Lower leg skin (tissue), 4 donors: ENCODE results near the gene TNFRSF17. TPM values are rescaled to one million over a fixed set of nuclear protein-coding genes. Genes with fewer than 3 reads are reported as not detected.
"Not testable (repeated sequence)": the region's sequence is repeated elsewhere in the genome, so short reads cannot be mapped to it uniquely, and the experiment has no call there.

ENCODE experiments used
- DNase-seq, 2 donors: peaks; one replicate each; pipeline ENCODE4 v3.0.0-alpha.2; 2019; ENCODE audit warnings: low spot score in 2 of 2
- H3K4me3 ChIP-seq: fragments of 200-600 bp; sonication (generic); 2 replicates; pipeline ENCODE4 v1.5.1; 2017; ENCODE audit warnings: mild to moderate bottlenecking, low read depth; ENCODE audit not compliant: poor library complexity, severe bottlenecking
- CTCF ChIP-seq, 3 donors: fragments of 450-650 bp; IDR thresholded peaks; one replicate each; pipeline ENCODE4 v1.5.1; 2016; ENCODE audit warnings: antibody characterized with exemption in 3 of 3, mild to moderate bottlenecking in 3 of 3, moderate library complexity in 2 of 3
- POLR2A ChIP-seq, 2 donors: fragments of 450-650 bp; IDR thresholded peaks; one replicate each; pipeline ENCODE4 v1.6.1; 2016 to 2017; ENCODE audit warnings: antibody characterized with exemption in 2 of 2, mild to moderate bottlenecking in 1 of 2, moderate library complexity in 1 of 2
- WGBS, 2 donors: methylation state at CpG; one replicate each; pipeline ENCODE4 v1.1.5; 2018; 5-methylcytosine and 5-hydroxymethylcytosine counted together
- intact Hi-C: fragments of 100-400 bp; cut with DNase I; formaldehyde crosslinking; loops from one replicate; pipeline ENCODE4 v1.15.0; 2023; ENCODE audit warnings: low total_unique reads
- total RNA-seq, 4 donors: library from RNA; depleted of rRNA; stranded (reverse); fragments of >200 nt; gene quantifications; one replicate each; pipeline ENCODE4 v1.1.0, GENCODE V29; 2016

Gene TNFRSF17
- total RNA-seq, 4 donors from 2014 or later: not detected

- intact Hi-C loops: no loop called here
- TF ChIP-seq POLR2A (IDR thresholded peaks at IDR 0.05) (no peak), CTCF (IDR thresholded peaks at IDR 0.05) (no peak)
- H3K4me3 ChIP-seq: no peak overlapping the region
- DNase-seq: no peak
- 76 to 86% methylated on average over 3 of the region's 3 CpGs for WGBS, 2 donors
These were observed 18.6 kb upstream of the TNFRSF17 start for GRCh38 chr16:11946433-11946832.

DNA sequence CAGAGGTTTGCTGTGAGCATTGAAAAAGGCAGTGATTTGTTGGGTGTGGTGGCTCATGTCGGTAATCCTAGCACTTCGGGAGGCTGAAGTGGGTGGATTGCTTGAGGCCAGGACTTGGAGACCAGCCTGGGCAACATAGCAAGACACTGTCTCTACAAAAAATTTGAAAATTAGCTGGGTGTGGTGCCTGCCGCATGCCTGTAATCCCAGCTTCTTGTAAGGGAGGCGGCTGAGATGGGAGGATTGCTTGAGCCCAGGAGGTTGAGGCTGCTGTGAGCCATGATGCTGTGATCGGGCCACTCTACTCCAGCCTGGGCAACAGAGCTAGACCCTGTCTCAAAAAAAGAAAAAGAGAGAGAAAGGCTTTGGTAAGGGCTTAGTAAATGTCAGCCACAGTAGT, 16.2 kb upstream of the TNFRSF17 start:
- H3K4me3 ChIP-seq: no peak overlapping the region
- WGBS, 2 donors: 43 to 62% methylated on average over 5 of the region's 5 CpGs
- peak in 1 of 2 donors; percentile 23 for DNase-seq
- TF ChIP-seq CTCF (IDR thresholded peaks at IDR 0.05) (no peak), POLR2A (IDR thresholded peaks at IDR 0.05) (no peak)
- intact Hi-C loops: no loop called here

GRCh38 chr16:11949527-11949926, 15.5 kb upstream of the TNFRSF17 start:
- no peak overlapping the region for H3K4me3 ChIP-seq
- 5 to 20% methylated on average over 4 of the region's 4 CpGs for WGBS, 2 donors
- no peak for TF ChIP-seq POLR2A (IDR thresholded peaks at IDR 0.05)
- peak; percentile 21 to 28 for DNase-seq
- intact Hi-C loops: no loop called here

GRCh38 chr16:11950388-11950787, 14.6 kb upstream of the TNFRSF17 start:
- intact Hi-C loops: no loop called here
- 83 to 84% methylated on average over 5 of the region's 5 CpGs for WGBS, 2 donors
- H3K4me3 ChIP-seq: no peak overlapping the region
- TF ChIP-seq CTCF (IDR thresholded peaks at IDR 0.05) (no peak), POLR2A (IDR thresholded peaks at IDR 0.05) (no peak)
- DNase-seq: peak in 1 of 2 donors; percentile 61

DNA sequence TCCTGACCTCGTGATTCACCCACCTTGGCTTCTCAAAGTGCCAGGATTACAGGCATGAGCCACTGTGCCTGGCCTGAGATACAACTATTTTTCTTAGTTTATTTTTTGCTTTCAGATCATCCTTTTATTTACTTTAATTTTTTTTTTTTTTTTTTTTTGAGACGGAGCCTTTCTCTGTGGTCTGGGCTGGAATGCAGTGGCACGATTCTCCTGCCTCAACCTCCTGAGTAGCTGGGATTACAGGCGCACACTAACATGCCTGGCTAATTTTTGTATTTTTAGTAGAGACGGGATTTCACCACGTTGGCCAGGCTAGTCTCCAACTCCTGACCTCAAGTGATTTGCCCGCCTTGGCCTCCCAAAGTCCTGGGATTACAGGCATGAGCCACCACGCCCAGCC, 11.4 kb upstream of the TNFRSF17 start:
- 79 to 87% methylated on average over 8 of the region's 8 CpGs for WGBS, 2 donors
- intact Hi-C loops, H3K4me3 ChIP-seq: not testable (repeated sequence)
- DNase-seq: peak in 1 of 2 donors; percentile 25

DNA sequence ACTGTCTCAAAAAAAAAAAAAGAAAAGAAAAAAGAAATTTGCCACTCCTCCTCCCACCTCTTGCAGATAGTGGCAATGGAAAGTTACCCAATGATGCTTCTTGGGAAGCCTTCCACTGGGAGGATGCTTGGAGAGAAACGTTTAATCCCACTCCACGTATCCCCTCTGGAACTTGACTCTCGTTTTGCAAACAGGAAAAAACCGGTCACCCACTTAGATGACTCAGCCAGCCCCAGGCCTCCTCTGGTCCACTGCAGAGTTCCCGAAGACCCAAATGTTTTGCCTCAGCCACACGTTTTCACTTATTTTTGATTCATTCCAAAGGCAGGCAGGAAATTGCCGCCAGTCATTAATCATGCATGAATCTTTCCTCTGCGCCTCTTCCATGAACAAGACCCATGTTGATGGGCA, 9.3 kb upstream of the TNFRSF17 start:
- 25 to 44% methylated on average over 8 of the region's 8 CpGs for WGBS, 2 donors
- H3K4me3 ChIP-seq: no peak overlapping the region
- DNase-seq: peak; percentile 57 to 80
- TF ChIP-seq CTCF (IDR thresholded peaks at IDR 0.05) (no peak), POLR2A (IDR thresholded peaks at IDR 0.05) (no peak)
- intact Hi-C loops: no loop called here

GRCh38 chr16:11956558-11956957, 8.5 kb upstream of the TNFRSF17 start:
- no peak for TF ChIP-seq CTCF (IDR thresholded peaks at IDR 0.05)
- no peak for TF ChIP-seq POLR2A (IDR thresholded peaks at IDR 0.05)
- no peak for DNase-seq
- intact Hi-C loops: no loop called here
- WGBS, 2 donors: 91 to 100% methylated on average over 2 of the region's 2 CpGs
- no peak overlapping the region for H3K4me3 ChIP-seq
